Body of pancreas (tissue), 4 donors: ENCODE data around the gene EPHX1. TPM values are rescaled to one million over a fixed set of nuclear protein-coding genes. Genes with fewer than 3 reads are reported as not detected.
"Not testable (repeated sequence)": the region's sequence is repeated elsewhere in the genome, so short reads cannot be mapped to it uniquely, and the experiment has no call there.

Experiments
- ATAC-seq: fragments of 150-250 bp; one replicate; pipeline ENCODE4 v1.9.1; 2016
- DNase-seq, 4 donors: peaks; one replicate each; pipeline ENCODE4 v3.0.0-alpha.2; 2019
- H3K27ac ChIP-seq, 4 donors: fragments of 200-600 bp; sonication (generic); 1 replicate in 3 of 4; 2 replicates in 1 of 4; pipeline versions ENCODE4 v1.5.1 to v1.6.1; 2016 to 2019; ENCODE audit warnings: mild to moderate bottlenecking in 1 of 4, mixed read lengths in 1 of 4, moderate library complexity in 1 of 4
- H3K27me3 ChIP-seq, 2 donors: fragments of 200-600 bp; sonication (generic); one replicate each; pipeline ENCODE4 v1.6.0; 2016; ENCODE audit warnings: mild to moderate bottlenecking in 1 of 2
- H3K36me3 ChIP-seq, 2 donors: fragments of 200-600 bp; sonication (generic); replicated peaks in 1 of 2; 2 replicates each; pipeline ENCODE4 v1.5.1; 2016; ENCODE audit warnings: low read depth in 2 of 2; ENCODE audit not compliant: insufficient read depth in 1 of 2
- H3K4me1 ChIP-seq: fragments of 200-600 bp; sonication (generic); one replicate; pipeline ENCODE4 v1.6.0; 2016
- H3K4me3 ChIP-seq, 2 donors: fragments of 200-600 bp; sonication (generic); 1 replicate in 1 of 2; 2 replicates in 1 of 2; pipeline ENCODE4 v1.5.1; 2016 to 2019
- H3K9me3 ChIP-seq, 3 donors: fragments of 200-600 bp; sonication (generic); 1 replicate in 2 of 3; 2 replicates in 1 of 3; pipeline ENCODE4 v1.5.1; 2016
- CTCF ChIP-seq, 7 experiments: fragments of 450-650 bp in 4 of 7; fragments of 200-600 bp in 3 of 7; sonication (generic) in 3 of 7; IDR thresholded peaks; one replicate each; pipeline ENCODE4 v1.5.1; 2016 to 2019; ENCODE audit warnings: antibody characterized with exemption in 7 of 7
- POLR2A ChIP-seq, 3 donors: fragments of 450-650 bp; IDR thresholded peaks; one replicate each; pipeline ENCODE4 v1.6.1; 2016; ENCODE audit warnings: antibody characterized with exemption in 3 of 3, mild to moderate bottlenecking in 2 of 3
- WGBS, 2 donors: methylation state at CpG; one replicate each; pipeline ENCODE4 v1.1.5; 2017; 5-methylcytosine and 5-hydroxymethylcytosine counted together
- intact Hi-C: fragments of 100-400 bp; cut with DNase I; formaldehyde crosslinking; loops from one replicate; pipeline ENCODE4 v1.15.1; 2023
- total RNA-seq, 2 donors: library from RNA; depleted of rRNA; stranded (reverse); fragments of >200 nt; gene quantifications; one replicate each; pipeline ENCODE4 v1.1.0, GENCODE V29; 2016

The EPHX1 gene
- total RNA-seq, 2 donors from 2014 or later = 109 to 136 TPM

GRCh38 chr1:225885336-225885735 lies 75.4 kb downstream of the EPHX1 start:
- Histone ChIP-seq H3K27me3 (no peaks in the 10 kb centered on the region), H3K4me3 (no peak overlapping the region), H3K36me3 (no peaks in the 10 kb centered on the region), H3K27ac (peak overlapping the region in 3 of 4 donors; percentile 8 to 96 (median 38)), H3K4me1 (peaks cover 63% of the 10 kb centered on the region), H3K9me3 (no peaks in the 10 kb centered on the region)
- intact Hi-C loops = no loop called here
- TF ChIP-seq POLR2A (IDR thresholded peaks at IDR 0.05) (no peak), CTCF (IDR thresholded peaks at IDR 0.05) (no peak)
- ATAC-seq = no peak
- 83 to 94% methylated on average over 6 of the region's 6 CpGs for WGBS, 2 donors
- no peak for DNase-seq

GRCh38 chr1:225886159-225887029 lies 76.5 kb downstream of the EPHX1 start:
- intact Hi-C loops = no loop called here
- peak overlapping the region in 3 of 4 donors; percentile 96 for H3K27ac ChIP-seq
- H3K27me3 ChIP-seq = no peaks in the 10 kb centered on the region
- no peak overlapping the region for H3K4me3 ChIP-seq
- no peaks in the 10 kb centered on the region for H3K36me3 ChIP-seq
- no peaks in the 10 kb centered on the region for H3K9me3 ChIP-seq
- DNase-seq (no peak), ATAC-seq (no peak)
- 81 to 97% methylated on average over 7 to 19 of the region's 19 CpGs for WGBS, 2 donors
- peaks cover 63% of the 10 kb centered on the region for H3K4me1 ChIP-seq
- TF ChIP-seq CTCF (IDR thresholded peaks at IDR 0.05) (no peak), POLR2A (IDR thresholded peaks at IDR 0.05) (no peak)

- DNase-seq (no peak), ATAC-seq (no peak)
- intact Hi-C loops = no loop called here
- Histone ChIP-seq H3K27ac (peak overlapping the region in 3 of 4 donors; percentile 96), H3K4me3 (no peak overlapping the region), H3K4me1 (peaks cover 67% of the 10 kb centered on the region), H3K36me3 (no peaks in the 10 kb centered on the region), H3K9me3 (no peaks in the 10 kb centered on the region), H3K27me3 (no peaks in the 10 kb centered on the region)
- no peak for TF ChIP-seq CTCF (IDR thresholded peaks at IDR 0.05)
- TF ChIP-seq POLR2A (IDR thresholded peaks at IDR 0.05) = no peak
- 77 to 84% methylated on average over 7 of the region's 7 CpGs for WGBS, 2 donors
These were observed 77.0 kb downstream of the EPHX1 start for GRCh38 chr1:225887030-225887314.

GRCh38 chr1:225887554-225888288 lies 77.8 kb downstream of the EPHX1 start:
- H3K9me3 ChIP-seq, H3K36me3 ChIP-seq, ATAC-seq, H3K4me3 ChIP-seq, H3K27me3 ChIP-seq, intact Hi-C loops: not testable (repeated sequence)
- WGBS, 2 donors = 16% methylated on average over 20 of the region's 56 CpGs; no CpG with 5 or more reads in 1 of the 2 donors
- peak overlapping the region; percentile 93 to 96 (median 96) for H3K27ac ChIP-seq
- DNase-seq = peak in 1 of 4 donors; percentile 35
- H3K4me1 ChIP-seq = peaks cover 73% of the 10 kb centered on the region

GRCh38 chr1:225888289-225888897 lies 78.5 kb downstream of the EPHX1 start:
- no peak for TF ChIP-seq POLR2A (IDR thresholded peaks at IDR 0.05)
- TF ChIP-seq CTCF (IDR thresholded peaks at IDR 0.05) = no peak
- Histone ChIP-seq H3K27ac (peak overlapping the region; percentile 93 to 96 (median 96)), H3K4me1 (peaks cover 68% of the 10 kb centered on the region), H3K36me3 (no peaks in the 10 kb centered on the region), H3K9me3 (no peaks in the 10 kb centered on the region), H3K27me3 (no peaks in the 10 kb centered on the region), H3K4me3 (no peak overlapping the region)
- WGBS, 2 donors = 69 to 78% methylated on average over 5 to 17 of the region's 18 CpGs
- intact Hi-C loops = no loop called here
- no peak for DNase-seq
- no peak for ATAC-seq
